ENCODE measurements around the gene MEGF10.

MEGF10 gene

GRCh38 chr5:127418367-127418766, 127.8 kb downstream of the MEGF10 start:
- DNase-seq, result no peak

DNA sequence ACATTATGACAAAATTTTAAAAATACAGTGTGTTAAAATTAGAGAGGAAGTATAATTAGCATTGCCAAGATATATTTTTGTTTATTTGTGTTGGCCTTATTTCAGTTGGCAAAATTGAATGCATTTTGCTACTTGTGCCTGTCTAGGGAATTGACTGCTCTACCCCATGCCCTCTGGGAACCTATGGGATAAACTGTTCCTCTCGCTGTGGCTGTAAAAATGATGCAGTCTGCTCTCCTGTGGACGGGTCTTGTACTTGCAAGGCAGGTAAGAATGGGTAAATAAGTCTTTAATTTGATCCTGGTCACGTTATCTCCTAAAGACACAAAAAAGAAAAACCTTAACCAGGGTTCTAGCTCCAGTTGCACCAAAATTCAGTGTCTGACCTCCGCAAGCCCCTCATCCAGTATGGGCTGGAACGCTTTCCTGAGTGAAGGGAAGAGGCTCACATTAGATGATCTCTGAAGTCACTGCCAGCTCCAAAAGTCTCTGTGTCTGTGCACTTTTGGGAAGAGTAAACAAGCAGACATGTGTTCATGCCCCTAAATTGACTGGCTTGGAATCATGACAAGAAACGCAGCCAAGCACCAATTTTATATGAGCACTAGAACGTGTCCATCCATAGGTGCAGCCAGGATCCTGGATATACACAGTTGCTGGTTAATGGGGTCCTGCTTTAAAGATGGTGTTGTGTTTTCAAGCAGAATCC, 128.5 kb downstream of the MEGF10 start:
- no peak for DNase-seq

DNA sequence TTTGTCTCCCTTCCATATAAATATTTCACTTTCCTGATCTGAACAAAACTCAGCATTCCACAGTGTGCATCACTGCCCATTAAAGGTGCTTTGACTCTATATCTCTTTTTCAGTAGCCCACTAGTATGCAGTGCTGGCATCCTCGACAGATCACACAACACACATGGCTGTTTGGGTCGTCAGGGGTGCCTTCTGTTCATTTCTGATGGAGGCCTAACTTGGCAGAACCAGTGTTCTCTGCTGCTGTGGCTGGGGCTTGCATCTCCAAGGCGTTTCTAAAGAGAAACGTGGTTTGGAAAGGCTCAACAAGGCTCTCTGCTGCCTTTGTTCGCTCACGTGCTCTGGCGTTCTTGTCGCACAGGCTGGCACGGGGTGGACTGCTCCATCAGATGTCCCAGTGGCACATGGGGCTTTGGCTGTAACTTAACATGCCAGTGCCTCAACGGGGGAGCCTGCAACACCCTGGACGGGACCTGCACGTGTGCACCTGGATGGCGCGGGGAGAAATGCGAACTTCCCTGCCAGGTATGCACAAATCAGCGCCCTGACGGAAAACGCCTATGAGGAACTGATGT, 129.2 kb downstream of the MEGF10 start:
- no peak for DNase-seq

GRCh38 chr5:127420758-127421157, 130.2 kb downstream of the MEGF10 start:
- DNase-seq, result no peak

- no peak for DNase-seq
Observed at GRCh38 chr5:127421471-127421870, 130.9 kb downstream of the MEGF10 start.

- no peak for DNase-seq
Observed at GRCh38 chr5:127423173-127423798, 132.7 kb downstream of the MEGF10 start.

DNA sequence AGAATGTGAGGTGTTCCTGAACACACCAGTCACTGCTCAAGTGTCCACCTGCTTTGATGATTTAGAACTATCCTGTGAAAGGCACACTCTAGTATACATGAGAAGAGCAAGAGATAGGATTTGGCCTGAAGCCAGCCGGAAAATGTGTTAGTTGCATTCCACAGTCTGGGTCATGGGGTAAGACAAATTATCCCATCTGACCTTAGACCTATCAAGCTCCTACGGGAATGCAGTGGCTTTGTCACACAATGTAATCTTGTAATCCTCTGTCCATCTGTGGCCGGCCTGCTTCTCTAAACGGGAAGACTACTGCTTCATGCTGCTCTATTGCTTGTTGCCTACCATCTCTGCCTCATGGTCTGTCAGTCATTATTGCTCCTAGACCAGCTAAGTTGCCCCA, 134.4 kb downstream of the MEGF10 start:
- DNase-seq, result no peak

GRCh38 chr5:127425868-127426267, 135.3 kb downstream of the MEGF10 start:
- DNase-seq, result no peak

GRCh38 chr5:127426661-127427060, 136.1 kb downstream of the MEGF10 start:
- DNase-seq, result no peak

- DNase-seq, result no peak
Observed at GRCh38 chr5:127428276-127428675, 137.7 kb downstream of the MEGF10 start.

DNA sequence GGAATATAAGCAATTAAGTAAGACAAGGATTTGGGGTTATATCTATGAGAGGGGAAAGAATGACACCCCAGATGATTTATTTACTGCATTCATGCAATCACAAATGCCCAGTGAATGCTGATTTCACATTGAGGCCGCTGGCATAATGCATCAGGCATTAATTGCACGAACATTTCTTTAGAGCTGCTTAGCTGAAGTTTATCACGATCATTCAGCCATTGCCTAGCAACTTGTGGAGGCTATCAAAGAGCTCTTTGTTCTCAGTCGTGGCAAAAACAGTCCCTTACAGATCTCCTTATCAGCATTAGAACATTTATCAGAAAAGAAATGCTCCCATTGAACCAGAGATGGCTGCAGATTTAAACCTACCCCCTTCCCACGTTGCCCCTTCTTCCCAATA, 138.2 kb downstream of the MEGF10 start:
- DNase-seq, result no peak

GRCh38 chr5:127429928-127430327, 139.3 kb downstream of the MEGF10 start:
- no peak for DNase-seq

DNA sequence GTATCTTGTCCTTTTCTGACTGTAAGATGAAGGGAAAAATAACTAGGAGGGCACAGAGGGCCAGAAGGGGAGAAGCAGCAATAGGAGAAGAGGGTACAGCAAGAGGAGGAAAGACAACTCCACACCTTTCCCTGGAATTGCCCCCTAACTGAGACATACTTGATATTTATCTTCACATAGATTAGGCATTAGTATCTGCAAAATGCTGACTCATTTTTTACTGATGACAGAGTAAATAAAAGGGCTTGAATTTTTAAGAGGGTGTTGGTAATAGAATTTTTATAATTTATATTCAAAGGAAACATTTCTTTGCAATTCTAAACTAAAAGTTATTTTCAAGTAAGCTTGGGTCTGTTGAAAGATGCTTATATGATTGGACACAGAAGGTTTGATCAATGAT, 140.0 kb downstream of the MEGF10 start:
- DNase-seq, result no peak

DNA sequence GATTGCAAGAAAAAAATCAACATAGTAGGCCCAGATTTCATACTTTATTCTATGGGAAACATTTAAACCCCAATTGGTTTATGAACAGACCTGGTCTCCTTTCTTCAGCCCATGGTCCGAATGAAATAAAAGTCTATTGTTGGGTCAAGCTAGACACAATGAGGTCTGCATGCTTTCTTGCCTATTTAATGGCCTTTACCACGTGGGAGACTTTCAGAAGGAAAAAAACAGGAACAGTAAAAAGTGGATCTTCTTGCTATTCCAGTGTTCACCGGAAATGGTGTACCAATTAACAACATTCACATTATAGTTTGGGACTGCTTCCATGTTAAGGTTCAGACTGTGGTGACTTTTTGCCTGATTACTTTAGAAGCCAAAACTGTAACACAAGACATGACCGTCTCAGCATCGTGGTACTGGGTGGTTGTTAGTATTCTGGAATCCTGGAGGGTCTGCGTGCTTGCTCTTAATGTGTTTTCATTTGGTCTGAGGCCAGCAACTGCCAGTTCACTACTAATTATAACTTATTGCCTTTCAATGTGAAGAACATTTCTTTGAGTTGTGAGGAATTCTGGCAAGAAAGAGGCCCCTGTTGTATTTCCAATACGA, 141.5 kb downstream of the MEGF10 start:
- DNase-seq, result no peak

- no peak for DNase-seq
Observed at GRCh38 chr5:127433526-127433925, 142.9 kb downstream of the MEGF10 start.

- no peak for DNase-seq
Observed at GRCh38 chr5:127434588-127434987, 144.0 kb downstream of the MEGF10 start.

DNA sequence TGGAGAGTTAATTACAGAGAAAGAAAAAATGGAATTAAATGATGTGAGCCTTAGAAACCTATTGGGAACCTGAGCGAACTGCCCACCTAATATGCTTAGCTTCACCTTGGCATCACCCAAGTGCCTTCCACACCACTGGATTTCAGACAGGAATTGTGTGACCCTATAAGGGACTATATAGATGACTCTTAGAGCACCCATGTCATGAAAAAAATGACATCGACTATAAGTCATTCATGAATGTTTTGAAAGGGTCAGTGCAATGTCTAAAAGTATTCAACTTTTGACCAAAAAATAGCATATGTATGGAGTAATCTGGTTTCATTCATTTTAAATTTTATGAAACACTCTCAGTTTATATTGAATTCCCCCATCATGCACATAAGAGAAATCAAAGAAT, 145.2 kb downstream of the MEGF10 start:
- DNase-seq, result no peak

DNA sequence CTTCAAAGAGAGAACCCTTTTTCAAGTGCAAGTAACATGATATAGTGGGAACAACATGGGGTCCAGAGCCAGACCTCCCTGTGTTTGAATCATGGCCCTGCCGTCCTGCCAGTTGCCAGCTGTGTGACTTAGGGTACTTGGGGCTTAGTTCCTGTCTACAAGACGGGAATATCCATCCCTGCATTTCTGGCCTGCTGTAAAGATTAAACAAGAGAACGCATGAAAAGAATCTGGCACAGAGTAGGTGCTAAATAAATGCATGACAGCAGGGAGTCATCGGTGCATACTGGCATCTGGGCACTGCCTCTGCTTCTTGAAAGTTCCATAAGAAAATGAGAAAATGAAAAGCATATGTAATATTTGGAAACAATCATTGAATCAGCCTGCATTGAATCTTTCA, 149.0 kb downstream of the MEGF10 start:
- DNase-seq, result no peak

GRCh38 chr5:127440831-127441230, 150.2 kb downstream of the MEGF10 start:
- DNase-seq, result no peak

DNA sequence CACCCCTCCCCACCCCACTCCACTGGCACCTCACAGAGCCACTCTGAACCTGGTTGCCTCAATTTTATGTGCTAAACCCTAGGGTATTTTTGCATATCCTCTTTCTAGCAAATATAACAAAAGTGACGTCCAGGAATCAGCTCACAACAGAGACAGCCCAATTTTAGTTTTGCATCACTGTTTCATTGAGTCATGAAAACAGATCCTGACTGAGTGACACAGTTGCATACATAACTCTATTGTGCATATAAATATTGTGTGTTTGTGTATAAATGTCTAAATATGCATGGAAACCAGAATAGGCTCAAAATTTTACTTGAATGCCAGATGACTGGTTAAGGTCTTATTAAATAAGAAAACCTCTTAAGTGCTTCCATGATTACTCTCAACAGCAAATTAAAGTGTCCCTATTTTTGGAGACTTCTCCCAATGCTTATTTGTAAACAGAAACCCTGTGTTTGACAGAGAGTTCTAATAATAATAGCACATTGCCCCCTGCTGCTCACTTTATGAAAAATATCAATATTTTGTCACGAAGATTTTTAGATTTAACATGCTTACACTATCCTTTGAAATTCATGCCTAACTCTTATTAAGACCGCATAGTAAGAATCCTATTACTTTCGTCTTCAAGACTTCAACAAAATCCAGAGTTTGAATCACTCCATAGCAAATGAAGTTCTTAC, 151.3 kb downstream of the MEGF10 start:
- no peak for DNase-seq

- DNase-seq, result no peak
Observed at GRCh38 chr5:127444171-127444570, 153.6 kb downstream of the MEGF10 start.

- no peak for DNase-seq
Observed at GRCh38 chr5:127445328-127445727, 154.7 kb downstream of the MEGF10 start.

DNA sequence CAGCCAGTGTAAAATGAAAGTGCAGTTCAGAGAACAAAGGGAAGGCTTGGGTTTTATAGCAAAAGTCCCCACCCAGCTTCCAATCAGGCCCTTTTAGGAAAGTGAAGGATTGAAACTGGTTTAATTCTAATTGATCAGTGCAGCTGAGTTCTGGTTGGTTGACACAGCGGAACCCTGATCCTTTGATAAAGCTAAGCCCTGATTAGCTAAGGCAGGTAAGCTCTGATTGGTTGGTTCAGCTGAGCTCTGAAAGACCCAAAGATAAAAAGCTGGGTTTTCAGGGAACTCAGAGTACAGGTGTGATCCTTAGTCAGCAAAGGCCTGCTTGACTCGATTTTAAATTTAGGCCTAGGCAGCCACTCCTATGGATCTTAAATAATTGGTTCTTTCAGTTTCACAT, 156.0 kb downstream of the MEGF10 start:
- no peak for DNase-seq

DNA sequence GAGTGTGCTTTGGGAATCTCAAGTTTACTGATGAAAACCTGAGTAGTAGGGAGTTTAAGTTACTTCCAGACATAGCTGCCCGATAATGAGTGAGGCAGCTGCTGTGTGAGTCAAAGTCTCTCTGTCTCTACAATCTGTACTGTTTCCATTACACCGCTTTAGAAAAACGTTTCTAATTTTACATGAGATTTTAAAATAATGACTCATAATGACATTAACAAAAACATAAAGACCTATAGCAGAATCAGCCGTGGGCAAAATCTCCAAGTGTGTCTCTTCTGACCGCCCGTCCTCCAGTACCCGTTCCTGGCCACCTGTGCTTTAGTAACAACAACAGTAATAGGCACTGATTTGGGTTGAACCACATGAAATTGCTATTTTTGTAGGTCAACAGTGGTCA, 157.2 kb downstream of the MEGF10 start:
- no peak for DNase-seq

Measured in activated CD4-positive, CD25-positive, alpha-beta regulatory T cell (primary cell).